T-helper 1 cell treated with Interleukin-12 subunit alpha and Interleukin-12 subunit beta and Interleukin-4 antibody, amounts not matched to agents 30 ng/mL and 1 ng/mL, for 36 hours (primary cell): Measurements from ENCODE around the gene ENOX1. TPM values are rescaled to one million over a fixed set of nuclear protein-coding genes. Genes with fewer than 3 reads are reported as not detected.
"Not testable (repeated sequence)": the region's sequence is repeated elsewhere in the genome, so short reads cannot be mapped to it uniquely, and the experiment has no call there.

Source experiments
- intact Hi-C: fragments of 100-400 bp; cut with micrococcal nuclease; formaldehyde crosslinking; loops from one replicate; pipeline ENCODE4 v1.15.1; 2024
- total RNA-seq: library from RNA; stranded (reverse); gene quantifications from 2 replicates; pipeline ENCODE4 v1.2.3, GENCODE V29; 2022

ENOX1 gene
- total RNA-seq, 1 donor from 2014 or later: 0.20 TPM

DNA sequence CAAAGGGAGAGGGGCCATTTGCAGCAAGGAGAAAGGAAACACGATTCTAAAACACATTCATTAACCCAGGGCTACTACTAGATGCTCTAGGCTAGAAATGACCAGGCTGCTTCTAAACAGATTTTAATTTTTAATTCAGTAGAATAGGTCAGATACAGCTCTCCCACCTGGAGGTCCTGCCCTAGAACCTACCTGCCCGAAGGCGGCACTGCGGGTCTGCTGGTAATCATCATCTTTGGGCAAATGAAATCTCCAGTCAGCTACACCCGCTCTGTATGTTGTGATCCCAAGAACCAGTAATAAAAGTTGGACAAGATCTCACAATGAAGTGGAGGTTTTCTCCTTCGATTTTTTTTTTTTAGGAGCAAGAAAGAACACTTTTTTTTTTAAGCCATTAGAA lies 345.3 kb downstream of the ENOX1 start:
- intact Hi-C loops: no loop called here

GRCh38 chr13:43434191-43434590 lies 352.6 kb downstream of the ENOX1 start:
- intact Hi-C loops: no loop called here

- intact Hi-C loops: no loop called here
Observed at GRCh38 chr13:43433691-43434141, 353.1 kb downstream of the ENOX1 start.

DNA sequence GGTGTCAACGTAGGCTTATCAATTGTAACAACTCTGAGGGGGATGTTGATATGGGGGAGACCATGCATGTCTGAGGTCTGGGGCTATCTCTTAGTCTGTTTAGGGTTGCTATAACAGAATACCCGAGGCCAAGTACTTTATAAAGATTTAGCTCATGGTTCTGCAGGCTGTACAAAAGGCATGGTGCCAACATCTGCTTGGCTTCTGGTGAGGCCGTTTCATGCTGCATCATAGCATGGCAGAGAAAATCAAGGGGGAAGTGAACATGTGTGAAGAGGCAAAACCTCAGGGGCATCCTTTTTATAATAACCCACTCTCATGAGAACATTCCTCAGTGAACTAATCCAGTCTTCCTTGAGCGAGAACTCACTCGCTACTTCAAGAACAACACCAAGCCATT lies 353.8 kb downstream of the ENOX1 start:
- intact Hi-C loops: no loop called here

DNA sequence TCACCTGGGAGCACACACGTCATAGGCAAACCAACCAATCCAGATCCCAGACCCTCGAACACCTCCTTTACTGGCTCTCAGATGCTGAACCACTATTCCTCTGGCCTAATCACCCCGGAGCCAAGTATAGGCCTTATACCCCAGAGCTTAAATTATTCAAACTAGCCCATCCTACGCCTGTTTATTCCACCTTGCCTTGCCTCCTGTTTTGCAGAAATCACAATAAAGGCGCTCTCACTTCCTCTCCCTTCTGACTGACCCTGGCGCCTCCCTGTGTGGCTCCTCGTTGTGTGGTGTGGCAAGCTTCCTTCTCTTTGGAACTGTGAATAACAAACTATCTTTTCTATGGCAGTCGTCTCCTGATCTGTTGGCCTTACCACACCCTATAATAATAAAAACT lies 354.9 kb downstream of the ENOX1 start:
- intact Hi-C loops: no loop called here

DNA sequence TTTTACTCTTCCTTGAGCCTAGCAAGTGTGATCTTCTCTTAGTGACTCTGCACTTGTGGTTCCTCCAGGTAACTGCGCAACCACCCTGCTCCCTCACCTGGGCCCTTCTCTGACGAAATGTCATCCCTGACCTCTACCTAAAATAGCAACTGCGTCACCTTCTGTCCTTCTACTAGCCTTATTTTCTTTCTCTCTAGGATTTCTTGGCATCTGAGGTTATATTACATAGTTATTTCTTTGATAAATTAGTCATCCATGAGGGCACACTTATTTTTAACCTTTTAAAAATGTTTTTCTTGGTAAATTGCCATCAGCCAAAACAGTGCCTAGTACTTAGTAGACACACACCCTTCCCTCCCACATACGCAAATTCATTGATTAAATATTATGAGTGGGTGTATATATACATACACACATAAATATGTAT lies 355.5 kb downstream of the ENOX1 start:
- intact Hi-C loops: no loop called here

GRCh38 chr13:43428545-43429296 lies 358.1 kb downstream of the ENOX1 start:
- intact Hi-C loops: no loop called here

DNA sequence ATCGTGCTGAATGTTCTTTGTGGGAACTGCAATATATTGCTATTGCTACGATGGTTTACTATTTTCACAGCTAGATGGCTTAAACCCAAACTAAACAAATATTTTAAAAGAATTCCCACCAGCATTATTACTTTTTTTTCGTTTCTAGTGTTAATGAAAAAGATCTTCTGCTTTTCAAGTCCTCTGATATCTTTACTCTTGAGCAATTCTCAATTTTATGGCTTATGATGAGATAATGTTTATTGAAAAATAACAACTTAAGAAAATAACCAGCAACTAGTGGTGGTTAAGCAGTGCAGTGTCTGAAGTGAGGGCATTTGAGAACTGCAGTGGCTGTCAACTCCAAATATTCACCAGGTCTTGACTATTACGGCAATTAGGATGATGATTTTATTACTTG lies 360.4 kb downstream of the ENOX1 start:
- intact Hi-C loops: no loop called here

DNA sequence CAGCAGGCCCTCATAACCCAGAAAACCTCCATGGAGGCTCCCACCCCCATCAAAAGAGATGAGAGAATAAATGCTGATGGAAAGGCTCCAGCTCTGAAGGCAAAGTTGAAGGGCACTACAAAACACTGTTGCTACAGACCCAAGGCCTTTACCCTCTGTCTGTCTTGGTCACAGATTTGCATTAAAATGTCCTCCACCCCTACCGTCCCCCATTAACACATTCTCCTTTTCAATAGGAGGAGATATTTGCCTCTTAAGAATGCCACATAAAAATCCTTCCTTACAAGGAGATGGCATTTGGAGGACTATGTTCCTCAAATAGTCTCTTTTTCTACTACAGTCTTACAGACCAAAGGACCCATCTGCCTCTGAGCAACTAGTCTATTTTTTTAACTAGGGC lies 361.5 kb downstream of the ENOX1 start:
- intact Hi-C loops: no loop called here

- intact Hi-C loops: no loop called here
Observed at GRCh38 chr13:43424412-43424811, 362.4 kb downstream of the ENOX1 start.

GRCh38 chr13:43422116-43422515 lies 364.7 kb downstream of the ENOX1 start:
- intact Hi-C loops: no loop called here

DNA sequence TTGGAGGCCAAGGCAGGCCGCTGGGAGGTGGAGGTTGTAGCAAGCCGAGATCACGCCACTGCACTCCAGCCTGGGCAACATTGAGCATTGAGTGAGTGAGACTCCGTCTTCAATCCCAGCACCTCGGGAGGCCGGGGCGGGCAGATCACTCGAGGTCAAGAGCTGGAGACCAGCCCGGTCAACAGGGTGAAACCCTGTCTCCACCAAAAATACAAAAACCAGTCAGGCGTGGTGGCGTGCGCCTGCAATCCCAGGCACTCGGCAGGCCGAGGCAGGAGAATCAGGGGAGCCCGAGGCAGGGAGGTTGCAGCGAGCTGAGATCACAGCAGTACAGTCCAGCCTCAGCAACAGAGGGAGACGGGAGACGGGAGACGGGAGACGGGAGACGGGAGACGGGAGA lies 369.9 kb downstream of the ENOX1 start:
- intact Hi-C loops: not testable (repeated sequence)

DNA sequence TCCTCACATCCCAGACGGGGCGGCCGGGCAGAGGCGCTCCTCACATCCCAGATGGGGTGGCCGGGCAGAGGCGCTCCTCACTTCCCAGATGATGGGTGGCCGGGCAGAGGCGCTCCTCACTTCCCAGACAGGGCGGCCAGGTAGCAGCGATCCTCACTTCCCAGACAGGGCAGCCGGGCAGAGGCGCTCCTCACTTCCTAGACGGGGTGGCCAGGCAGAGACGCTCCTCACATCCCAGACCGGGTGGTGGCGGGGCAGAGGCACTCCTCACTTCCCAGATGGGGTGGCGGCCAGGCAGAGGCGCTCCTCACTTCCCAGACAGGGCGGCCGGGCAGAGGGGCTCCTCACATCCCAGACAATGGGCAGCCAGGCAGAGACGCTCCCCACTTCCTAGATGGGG lies 370.4 kb downstream of the ENOX1 start:
- intact Hi-C loops: not testable (repeated sequence)

DNA sequence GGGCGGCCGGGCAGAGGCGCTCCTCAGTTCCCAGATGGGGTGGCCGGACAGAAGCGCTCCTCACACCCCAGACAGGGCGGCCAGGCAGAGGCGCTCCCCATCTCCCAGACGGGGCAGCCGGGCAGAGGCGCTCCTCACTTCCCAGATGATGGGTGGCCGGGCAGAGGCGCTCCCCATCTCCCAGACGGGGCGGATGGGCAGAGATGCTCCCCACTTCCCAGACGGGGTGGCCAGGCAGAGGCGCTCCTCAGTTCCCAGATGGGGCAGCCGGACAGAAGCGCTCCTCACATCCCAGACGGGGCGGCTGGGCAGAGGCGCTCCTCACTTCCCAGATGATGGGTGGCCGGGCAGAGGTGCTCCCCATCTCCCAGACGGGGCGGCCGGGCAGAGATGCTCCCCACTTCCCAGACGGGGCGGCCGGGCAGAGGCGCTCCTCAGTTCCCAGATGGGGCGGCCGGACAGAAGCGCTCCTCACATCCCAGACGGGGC lies 370.8 kb downstream of the ENOX1 start:
- intact Hi-C loops: not testable (repeated sequence)

DNA sequence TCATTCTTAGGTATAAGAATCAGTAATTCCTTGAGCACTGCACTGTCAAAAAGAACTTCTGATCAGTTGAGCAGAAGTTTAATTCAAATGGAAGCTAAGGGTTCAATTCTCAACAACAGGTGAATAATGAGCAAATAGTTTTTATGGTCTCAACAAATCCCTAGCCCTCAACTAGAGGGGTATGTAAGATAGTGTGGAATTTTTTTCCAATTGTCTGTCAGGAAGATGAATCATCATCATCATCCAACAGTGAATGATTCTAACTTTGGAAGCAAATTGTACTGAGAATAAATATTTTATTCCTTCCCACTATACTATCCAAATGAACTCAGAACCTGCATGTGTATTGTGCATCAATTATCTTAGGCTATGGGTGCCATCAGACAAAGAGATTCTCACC lies 372.7 kb downstream of the ENOX1 start:
- intact Hi-C loops: no loop called here

DNA sequence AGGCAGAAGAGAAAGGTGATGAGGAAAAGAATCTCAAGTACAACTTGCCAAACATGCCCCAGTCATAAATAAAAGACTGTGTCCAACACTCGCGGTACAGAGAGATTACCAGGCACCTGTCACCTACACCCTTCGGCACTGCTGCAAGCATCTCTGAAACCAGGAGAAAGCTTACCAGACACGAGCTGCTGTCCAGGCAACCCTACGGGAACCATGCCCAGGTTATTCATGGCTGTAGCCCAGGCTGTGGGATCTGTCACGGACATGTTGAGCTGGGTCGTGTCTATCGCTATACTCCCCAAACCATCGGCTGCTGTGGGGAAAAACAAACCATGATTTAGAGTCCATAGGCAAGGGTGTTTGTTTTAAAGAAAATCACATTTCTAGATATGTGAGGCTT lies 375.0 kb downstream of the ENOX1 start:
- intact Hi-C loops: no loop called here

GRCh38 chr13:43411211-43411610 lies 375.6 kb downstream of the ENOX1 start:
- intact Hi-C loops: no loop called here

GRCh38 chr13:43408274-43408673 lies 378.5 kb downstream of the ENOX1 start:
- intact Hi-C loops: no loop called here

- intact Hi-C loops: no loop called here
Observed at GRCh38 chr13:43407023-43407581, 379.7 kb downstream of the ENOX1 start.

GRCh38 chr13:43405457-43405856 lies 381.3 kb downstream of the ENOX1 start:
- intact Hi-C loops: no loop called here

DNA sequence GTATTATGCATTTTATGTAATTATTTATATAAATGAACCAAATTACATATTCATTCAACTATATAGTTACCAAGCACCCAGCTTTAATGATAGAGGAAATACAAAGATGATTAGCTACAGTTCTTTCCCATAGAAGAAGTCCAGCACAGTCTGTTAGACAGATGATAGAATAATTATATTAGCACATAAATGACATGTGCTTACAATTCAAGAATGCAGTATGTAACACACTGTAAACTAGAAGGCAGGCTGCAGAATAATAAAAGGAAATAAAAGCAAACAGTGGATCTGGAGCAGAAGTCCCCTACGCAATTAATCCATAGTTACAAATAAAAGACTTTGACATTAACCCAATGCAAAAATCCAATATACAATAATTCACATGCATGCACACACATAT lies 384.4 kb downstream of the ENOX1 start:
- intact Hi-C loops: no loop called here

DNA sequence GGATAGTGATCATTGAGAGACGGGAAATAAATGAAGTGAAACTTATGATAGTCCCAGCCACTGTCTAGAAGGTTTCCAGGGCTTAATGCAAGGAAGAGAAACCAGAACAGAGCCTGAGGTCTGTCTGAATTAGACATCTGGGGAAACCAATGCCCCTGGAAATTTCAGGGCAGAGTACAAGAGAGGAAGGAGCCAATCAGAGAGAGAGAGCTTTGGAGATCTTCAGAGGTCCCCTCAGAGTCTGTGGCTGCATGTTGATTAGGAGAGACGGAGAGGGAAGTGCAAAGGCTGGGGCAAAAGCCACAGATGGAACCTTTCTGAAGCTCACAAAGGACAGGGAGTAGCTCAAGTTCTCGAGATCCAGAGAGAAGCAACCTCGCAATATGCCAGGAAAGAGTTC lies 385.4 kb downstream of the ENOX1 start:
- intact Hi-C loops: no loop called here

- intact Hi-C loops: no loop called here
Observed at GRCh38 chr13:43397111-43397510, 389.7 kb downstream of the ENOX1 start.
